ENCODE measurements around the gene MDFIC.

Gene MDFIC

GRCh38 chr7:115005251-115005650 lies 83.4 kb downstream of the MDFIC start:
- no peak for DNase-seq

- DNase-seq, result no peak
Observed at GRCh38 chr7:115005953-115006352, 84.1 kb downstream of the MDFIC start.

- no peak for DNase-seq
Observed at GRCh38 chr7:115007751-115008150, 85.9 kb downstream of the MDFIC start.

GRCh38 chr7:115008465-115009114 lies 86.7 kb downstream of the MDFIC start:
- no peak for DNase-seq

- no peak for DNase-seq
Observed at GRCh38 chr7:115009139-115009538, 87.2 kb downstream of the MDFIC start.

- no peak for DNase-seq
Observed at GRCh38 chr7:115009736-115010440, 88.0 kb downstream of the MDFIC start.

- DNase-seq, result no peak
Observed at GRCh38 chr7:115010441-115010820, 88.5 kb downstream of the MDFIC start.

GRCh38 chr7:115013886-115014285 lies 92.0 kb downstream of the MDFIC start:
- DNase-seq, result no peak

GRCh38 chr7:115014794-115015193 lies 92.9 kb downstream of the MDFIC start:
- no peak for DNase-seq

- DNase-seq, result no peak
Observed at GRCh38 chr7:115015619-115016018, 93.7 kb downstream of the MDFIC start.

- DNase-seq, result no peak
Observed at GRCh38 chr7:115019882-115020605, 98.2 kb downstream of the MDFIC start.

GRCh38 chr7:115023219-115023618 lies 101.3 kb downstream of the MDFIC start:
- DNase-seq, result no peak

- no peak for DNase-seq
Observed at GRCh38 chr7:115024276-115024675, 102.4 kb downstream of the MDFIC start.

GRCh38 chr7:115032715-115033703 lies 111.1 kb downstream of the MDFIC start:
- no peak for DNase-seq

- no peak for DNase-seq
Observed at GRCh38 chr7:115033917-115034459, 112.1 kb downstream of the MDFIC start.

- DNase-seq, result no peak
Observed at GRCh38 chr7:115034515-115034914, 112.6 kb downstream of the MDFIC start.

- DNase-seq, result no peak
Observed at GRCh38 chr7:115037128-115037802, 115.4 kb downstream of the MDFIC start.

GRCh38 chr7:115038158-115038557 lies 116.3 kb downstream of the MDFIC start:
- DNase-seq, result no peak

- DNase-seq, result no peak
Observed at GRCh38 chr7:115040057-115040456, 118.2 kb downstream of the MDFIC start.

GRCh38 chr7:115040495-115040894 lies 118.6 kb downstream of the MDFIC start:
- DNase-seq, result no peak

- DNase-seq, result no peak
Observed at GRCh38 chr7:115042596-115042995, 120.7 kb downstream of the MDFIC start.

GRCh38 chr7:115043605-115044004 lies 121.7 kb downstream of the MDFIC start:
- DNase-seq, result no peak

All from NCI-H1694 treated with DMSO at 0.1 percent for 48 hours (cell line).